Inflammatory macrophage (primary cell): Measurements from ENCODE around the gene MICU2.

Experiments used
- DNase-seq, 2 donors: peaks; one replicate each; pipeline ENCODE4 v3.0.0-alpha.2; 2020 to 2022
- total RNA-seq, 18 experiments: gene quantifications; one replicate each; lab custom pipeline; 2026; ENCODE audit warnings: mixed read lengths in 6 of 18, inconsistent platforms in 2 of 18; lab: John Stamatoyannopoulos, UW

The MICU2 gene
- total RNA-seq: 24.8 to 80.4 (median 60.5) reads per million in 18 experiments

- DNase-seq: peak; percentile 97
Measured at GRCh38 chr13:21603531-21604448, at the start of gene MICU2. Gene MICU2 (minus strand): TSS chr13:21604170. CDS start chr13:21604148, 22 bp downstream.

- DNase-seq: no peak
Measured at GRCh38 chr13:21641629-21642028, 37.7 kb upstream of the MICU2 start.

- DNase-seq: no peak
Measured at GRCh38 chr13:21639561-21639960, 35.6 kb upstream of the MICU2 start.

GRCh38 chr13:21638319-21639282, 34.6 kb upstream of the MICU2 start:
- peak; percentile 43 to 48 for DNase-seq

- DNase-seq: peak; percentile 8 to 12
Measured at GRCh38 chr13:21637296-21637695, 33.3 kb upstream of the MICU2 start.

- no peak for DNase-seq
Measured at GRCh38 chr13:21636656-21637055, 32.7 kb upstream of the MICU2 start.

GRCh38 chr13:21632196-21632595, 28.2 kb upstream of the MICU2 start:
- no peak for DNase-seq

- peak in 1 of 2 donors; percentile 8 for DNase-seq
Measured at GRCh38 chr13:21625366-21625765, 21.4 kb upstream of the MICU2 start.

- no peak for DNase-seq
Measured at GRCh38 chr13:21620861-21621260, 16.9 kb upstream of the MICU2 start.

GRCh38 chr13:21619633-21620220, 15.8 kb upstream of the MICU2 start:
- DNase-seq: no peak

- no peak for DNase-seq
Measured at GRCh38 chr13:21616880-21617279, 12.9 kb upstream of the MICU2 start.

- no peak for DNase-seq
Measured at GRCh38 chr13:21616205-21616866, 12.4 kb upstream of the MICU2 start.

GRCh38 chr13:21615427-21615826, 11.5 kb upstream of the MICU2 start:
- no peak for DNase-seq

GRCh38 chr13:21613791-21614190, 9.8 kb upstream of the MICU2 start:
- no peak for DNase-seq

GRCh38 chr13:21611385-21611784, 7.4 kb upstream of the MICU2 start:
- DNase-seq: no peak

GRCh38 chr13:21610687-21611086, 6.7 kb upstream of the MICU2 start:
- DNase-seq: no peak

GRCh38 chr13:21608961-21609360, 5.0 kb upstream of the MICU2 start:
- DNase-seq: no peak

- DNase-seq: no peak
Measured at GRCh38 chr13:21606796-21607195, 2.8 kb upstream of the MICU2 start.

GRCh38 chr13:21606251-21606650, 2.3 kb upstream of the MICU2 start:
- no peak for DNase-seq

GRCh38 chr13:21596722-21597121, 7.2 kb downstream of the MICU2 start:
- no peak for DNase-seq

- DNase-seq: no peak
Measured at GRCh38 chr13:21595546-21595822, 8.5 kb downstream of the MICU2 start.
